GM18951 (cell line): ENCODE data around the gene EBLN2.

ENCODE experiments used
- POLR2A ChIP-seq: IDR thresholded peaks from 4 replicates; pipeline ENCODE4 v1.6.1; 2011; ENCODE audit warnings: mild to moderate bottlenecking; ENCODE audit not compliant: insufficient read length, insufficient read depth; ENCODE audit errors: extremely low read depth
- in situ Hi-C: fragments of 300-500 bp; cut with MboI; formaldehyde crosslinking; loops from one replicate; pipeline ENCODE4 v1.12.0; 2022; ENCODE audit warnings: low sequenced_read_pairs, mixed read lengths, inconsistent platforms; ENCODE audit not compliant: unreplicated experiment

The EBLN2 gene

DNA sequence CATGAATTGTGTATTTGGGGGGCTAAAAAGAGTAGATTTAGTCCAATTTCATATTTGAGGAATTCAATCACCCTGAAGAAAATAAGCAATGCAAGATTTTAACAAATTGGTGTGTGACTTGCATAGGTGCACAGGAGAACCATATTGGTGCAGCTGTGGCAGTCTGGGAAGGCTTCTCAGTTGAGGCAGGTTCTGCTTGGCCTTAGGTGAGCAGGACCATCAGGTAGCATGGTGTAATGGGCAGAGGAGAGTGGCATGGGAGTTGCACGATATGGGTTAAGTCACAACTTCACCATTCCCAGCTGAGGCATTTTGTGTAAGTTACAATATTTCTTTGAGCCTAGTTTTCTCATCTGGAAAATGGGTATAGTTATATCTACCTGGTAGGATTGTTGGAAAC lies 10.5 kb downstream of the EBLN2 start:
- no peak for TF ChIP-seq POLR2A
- in situ Hi-C loops: no loop called here

DNA sequence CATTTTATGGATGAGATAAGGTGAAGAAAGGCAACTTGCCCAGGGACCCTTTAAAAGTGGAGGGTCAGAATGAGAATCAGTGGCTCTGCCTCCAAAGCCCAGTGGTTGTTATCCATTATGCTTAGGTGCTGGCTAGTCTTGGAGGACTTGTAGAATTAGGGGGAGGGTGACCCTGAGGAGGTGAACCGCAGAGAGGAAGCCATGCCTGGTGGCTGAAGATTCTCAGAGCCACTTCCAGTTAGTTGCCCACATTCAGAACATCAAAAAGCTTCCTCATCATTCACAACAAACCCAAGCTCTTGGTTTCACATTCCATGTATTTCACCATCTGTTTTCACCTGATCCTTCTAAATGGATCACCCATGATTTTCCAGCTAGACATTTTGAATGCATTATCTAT lies 11.2 kb downstream of the EBLN2 start:
- no peak for TF ChIP-seq POLR2A
- in situ Hi-C loops: no loop called here

DNA sequence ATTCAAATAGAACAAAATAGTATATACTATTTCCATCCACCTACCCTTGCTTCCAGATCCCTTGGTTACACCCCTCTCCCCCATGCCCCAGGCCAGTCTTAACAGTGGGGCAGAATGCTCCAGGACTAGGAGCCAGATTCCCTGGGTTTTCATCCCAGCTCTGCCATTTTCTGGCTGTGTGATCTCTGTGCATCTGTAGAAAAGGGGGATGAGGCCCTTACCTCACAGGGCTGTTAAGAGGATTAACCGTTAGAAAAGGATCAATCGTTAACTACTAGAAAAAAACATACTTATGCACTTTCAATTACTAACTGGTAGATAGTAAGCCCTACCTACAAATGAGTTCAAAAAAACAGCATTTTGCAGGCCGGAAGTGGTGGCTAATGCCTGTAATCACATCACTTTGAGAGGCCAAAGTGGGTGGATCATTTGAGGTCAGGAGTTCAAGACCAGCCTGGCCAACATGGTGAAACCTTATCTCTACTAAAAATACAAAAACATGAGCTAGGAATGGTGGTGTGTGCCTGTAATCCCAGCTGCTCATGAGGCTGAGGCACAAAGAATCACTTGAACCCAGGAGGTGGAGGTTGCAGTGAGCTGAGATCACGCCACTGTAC lies 11.7 kb downstream of the EBLN2 start:
- no peak for TF ChIP-seq POLR2A
- in situ Hi-C loops: no loop called here

DNA sequence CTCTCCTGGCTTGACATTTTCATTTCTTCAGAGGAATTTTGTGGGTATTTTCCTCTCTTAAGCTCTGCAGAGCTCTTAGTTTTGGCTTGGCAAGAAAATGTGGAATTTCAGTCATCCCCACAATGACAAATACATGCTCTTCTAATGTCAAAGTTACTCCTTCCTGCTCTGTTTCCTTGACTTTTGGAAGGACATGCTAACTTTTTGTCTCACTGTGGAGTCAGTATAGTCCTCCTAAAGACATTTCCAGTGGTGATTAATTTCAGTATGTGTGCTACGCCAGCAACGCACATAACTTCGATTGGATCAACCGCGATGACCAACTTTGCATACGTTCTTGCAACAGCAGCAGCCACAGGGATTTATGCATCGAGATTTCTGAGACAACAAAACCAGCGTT lies 13.3 kb downstream of the EBLN2 start:
- in situ Hi-C loops: loop anchor here (25.0 kb wide), 1 partner anchor 1362 kb away; no protein-coding TSS in a partner anchor
- no peak for TF ChIP-seq POLR2A

DNA sequence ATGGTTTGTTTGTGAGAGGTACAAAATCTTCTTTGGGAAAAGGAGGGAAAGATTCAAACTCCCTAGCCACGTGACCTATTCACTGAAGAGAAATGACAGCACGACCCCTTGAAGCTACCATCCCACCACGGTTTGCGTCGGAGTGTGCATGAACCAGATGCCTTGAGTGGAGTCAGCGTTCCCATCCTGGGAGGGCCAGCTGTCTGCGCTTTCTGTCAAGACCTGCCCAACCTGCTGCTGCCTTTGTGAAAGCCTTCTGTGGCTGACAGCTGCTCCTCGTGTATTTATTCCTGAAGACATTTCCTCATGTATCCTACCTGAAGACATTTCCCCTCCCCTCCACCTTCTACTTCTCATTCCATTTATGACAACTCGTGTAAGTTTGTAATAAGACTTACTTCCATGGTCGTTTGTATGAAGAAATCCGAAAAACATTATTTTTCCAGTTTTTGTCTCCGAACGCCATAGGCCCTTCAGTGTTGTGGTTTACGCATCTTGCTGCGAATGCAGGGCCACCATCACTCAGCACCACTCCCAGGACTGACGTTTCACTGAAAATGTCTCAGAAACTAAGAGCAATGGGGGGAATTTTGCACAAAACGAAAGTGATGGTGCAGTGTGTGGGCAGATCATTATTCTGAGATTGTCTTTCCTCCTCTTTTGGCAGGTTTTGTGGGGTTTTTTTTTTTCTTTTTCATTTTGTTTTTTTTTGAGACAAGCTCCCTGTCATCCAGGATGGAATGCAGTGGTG lies 18.9 kb downstream of the EBLN2 start:
- in situ Hi-C loops: loop anchor here (25.0 kb wide), 1 partner anchor 1368 kb away; no protein-coding TSS in a partner anchor
- no peak for TF ChIP-seq POLR2A

DNA sequence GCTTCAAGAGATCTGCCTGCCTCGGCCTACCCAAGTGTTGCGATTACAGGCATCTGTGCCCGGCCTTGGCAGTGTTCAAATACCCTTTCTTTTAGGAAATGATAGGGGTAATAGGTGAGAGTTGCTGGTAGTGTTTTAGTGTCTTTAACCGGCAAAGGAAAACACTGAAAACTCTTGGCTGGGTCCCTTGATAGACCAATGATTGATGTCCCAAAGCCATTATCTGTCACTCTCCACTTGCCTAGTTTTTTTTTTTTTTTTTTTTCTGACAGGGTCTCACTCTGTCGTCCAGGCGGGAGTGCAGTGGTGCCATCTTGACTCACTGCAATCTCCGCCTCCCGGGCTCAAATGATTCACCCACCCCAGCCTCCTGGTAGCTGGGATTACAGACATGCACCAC lies 19.7 kb downstream of the EBLN2 start:
- in situ Hi-C loops: loop anchor here (25.0 kb wide), 1 partner anchor 1369 kb away; no protein-coding TSS in a partner anchor

DNA sequence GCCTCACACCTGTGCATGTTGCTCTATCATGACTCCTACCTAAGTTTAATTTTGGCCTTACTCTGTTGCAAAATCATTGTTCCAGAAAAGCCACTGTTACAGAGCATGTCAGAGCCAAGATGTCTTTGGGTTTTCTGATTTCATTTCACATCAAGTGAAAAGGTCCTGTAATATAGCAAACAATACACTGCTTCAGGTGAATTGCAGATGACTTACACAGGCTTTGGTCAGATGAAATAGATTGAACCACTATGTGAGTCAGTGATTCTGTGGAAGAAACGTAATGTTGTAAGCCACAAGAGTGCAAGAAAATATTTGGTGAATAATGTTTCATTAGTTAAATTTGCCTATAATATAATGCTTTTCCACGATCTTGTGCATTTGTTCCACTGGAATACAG lies 22.7 kb downstream of the EBLN2 start:
- no peak for TF ChIP-seq POLR2A
- in situ Hi-C loops: loop anchor here (25.0 kb wide), 1 partner anchor 1372 kb away; no protein-coding TSS in a partner anchor

More for the DNA sequence above, 19.7 kb downstream of the EBLN2 start:
- no peak for TF ChIP-seq POLR2A

DNA sequence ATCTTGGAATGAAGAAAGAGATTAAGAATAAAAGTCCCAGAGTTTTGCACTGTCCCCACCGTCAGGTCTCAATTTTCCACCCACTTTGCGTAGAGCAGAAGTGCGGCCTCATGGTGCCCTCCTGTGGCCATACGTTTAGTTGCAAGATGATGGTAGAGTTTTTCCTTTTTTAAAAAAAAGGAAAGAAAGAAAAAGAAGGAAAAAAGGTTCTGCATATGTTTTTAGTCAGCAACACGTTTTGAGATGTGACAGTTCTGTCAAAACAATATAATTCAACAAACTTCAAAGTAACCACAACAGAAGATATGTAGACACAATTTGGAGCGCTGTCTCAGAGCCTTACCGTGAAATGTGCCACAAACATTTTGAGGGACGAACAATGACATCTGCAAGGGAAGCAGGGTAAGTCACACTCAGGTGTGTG lies 24.6 kb downstream of the EBLN2 start:
- in situ Hi-C loops: loop anchor here (25.0 kb wide), 1 partner anchor 1374 kb away; no protein-coding TSS in a partner anchor
- no peak for TF ChIP-seq POLR2A

DNA sequence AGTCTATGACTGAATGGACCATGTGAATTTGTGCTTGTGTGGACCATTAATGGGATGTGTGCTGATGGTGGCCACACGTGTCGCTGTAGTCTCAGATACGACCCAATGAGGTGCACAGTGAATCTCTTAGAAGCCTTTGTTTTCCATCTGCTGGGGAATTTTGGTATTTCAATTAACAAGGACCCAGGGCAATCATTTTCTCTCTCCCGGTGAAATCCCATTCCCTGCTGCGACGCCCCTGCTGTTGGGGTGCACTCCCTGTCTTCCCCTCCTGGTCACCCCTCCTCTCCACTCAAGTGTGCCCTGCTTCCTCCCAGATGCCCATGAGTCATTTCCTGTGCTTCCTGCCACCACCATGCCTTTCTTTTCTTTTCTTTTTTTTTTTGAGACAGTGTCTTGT lies 32.7 kb downstream of the EBLN2 start:
- in situ Hi-C loops: loop anchor here (25.0 kb wide), 1 partner anchor 1382 kb away; no protein-coding TSS in a partner anchor
- TF ChIP-seq POLR2A: no peak

DNA sequence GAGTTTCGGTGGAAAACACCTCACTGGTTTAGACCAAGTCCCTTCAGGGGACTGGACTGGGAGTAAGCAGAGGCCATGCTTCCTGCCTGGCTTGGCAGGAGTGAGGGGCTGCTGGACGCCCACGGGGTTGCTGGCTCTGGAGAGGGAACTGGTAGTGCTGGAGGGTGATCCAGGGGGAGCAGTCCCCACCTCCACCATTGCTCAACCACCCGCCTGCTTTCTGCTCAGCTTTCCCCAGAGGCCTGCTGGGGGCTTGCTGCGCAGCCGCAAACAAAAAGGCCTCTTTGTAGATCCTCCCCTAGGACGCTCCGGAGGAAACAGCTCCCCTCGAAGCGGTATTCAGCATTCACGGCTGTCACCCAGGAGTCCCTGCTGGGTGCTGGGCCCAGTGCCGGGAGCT lies 33.5 kb downstream of the EBLN2 start:
- in situ Hi-C loops: loop anchor here (25.0 kb wide), 1 partner anchor 1383 kb away; no protein-coding TSS in a partner anchor
- TF ChIP-seq POLR2A: no peak

DNA sequence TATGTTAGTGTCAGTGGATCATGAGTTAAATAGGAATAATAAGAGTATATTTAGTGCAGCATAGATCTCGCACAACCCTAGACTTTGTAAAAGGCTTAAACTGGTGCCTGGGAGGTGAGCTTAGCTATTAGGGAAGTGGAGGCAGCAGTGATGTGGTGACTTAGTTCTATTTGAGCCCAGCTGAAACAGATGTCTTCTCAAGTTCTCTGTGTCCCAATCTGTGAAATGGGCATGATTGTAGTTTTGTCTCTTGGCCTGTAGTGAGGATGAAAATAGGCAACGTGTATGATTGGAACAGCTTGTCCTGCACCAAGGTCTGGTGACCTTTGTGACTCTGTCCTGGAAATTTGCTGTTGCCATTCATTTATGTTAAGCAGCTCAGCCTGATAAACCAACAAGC lies 34.7 kb downstream of the EBLN2 start:
- no peak for TF ChIP-seq POLR2A
- in situ Hi-C loops: loop anchor here (25.0 kb wide), 1 partner anchor 1384 kb away; no protein-coding TSS in a partner anchor

DNA sequence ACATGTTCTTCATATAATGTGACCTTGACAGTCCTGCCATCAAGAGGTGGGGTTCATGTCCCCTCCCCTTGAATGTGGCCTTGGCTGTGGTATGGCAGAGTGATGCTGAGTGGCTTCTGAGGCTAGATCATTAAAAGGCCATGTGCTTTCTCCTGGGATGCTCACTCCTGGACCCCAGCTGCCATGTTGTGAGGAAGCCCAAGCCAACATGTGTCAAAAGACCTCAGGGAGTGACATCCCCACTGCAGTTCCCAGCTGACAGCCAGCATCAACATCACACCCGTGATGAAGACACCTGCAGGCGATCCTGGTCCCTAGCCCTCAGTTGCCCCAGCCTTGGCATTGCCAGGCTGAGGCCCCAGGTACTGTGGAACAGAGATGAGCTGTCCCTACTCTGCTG lies 36.6 kb downstream of the EBLN2 start:
- no peak for TF ChIP-seq POLR2A
- in situ Hi-C loops: loop anchor here (25.0 kb wide), 1 partner anchor 1386 kb away; no protein-coding TSS in a partner anchor

DNA sequence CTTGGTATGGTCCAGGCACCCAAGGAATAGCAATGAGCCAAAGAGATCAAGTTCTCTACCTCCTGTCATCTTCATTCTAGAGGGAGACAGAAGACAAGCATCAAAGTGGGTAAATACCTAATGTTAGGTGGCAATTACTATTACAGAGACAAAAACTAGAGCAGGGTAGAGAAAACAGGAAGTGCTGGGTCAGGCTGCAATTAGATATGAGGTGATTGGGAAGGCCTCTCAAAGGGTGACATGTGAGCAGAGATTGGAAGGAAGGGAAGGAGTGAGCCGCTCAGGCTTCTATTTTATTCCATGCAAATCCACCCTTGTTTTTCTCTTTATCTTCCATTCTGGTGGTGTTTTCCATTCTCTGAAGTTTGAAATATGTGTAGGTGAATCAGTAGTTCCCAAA lies 37.4 kb downstream of the EBLN2 start:
- in situ Hi-C loops: loop anchor here (25.0 kb wide), 1 partner anchor 1387 kb away; no protein-coding TSS in a partner anchor

More for the DNA sequence above, 37.4 kb downstream of the EBLN2 start:
- no peak for TF ChIP-seq POLR2A
